SU-DHL-6 (cell line): Measurements from ENCODE around the gene SH3RF1.

ENCODE experiments used
- EZH2phosphoT487 ChIP-seq: fragments of 200-600 bp; sonication (generic), shearing (Covaris generic); conservative IDR thresholded peaks from 2 replicates; pipeline ENCODE4 v1.6.1; 2018; ENCODE audit warnings: mild to moderate bottlenecking, antibody characterized with exemption, low read length, moderate library complexity, mixed read lengths
- TF ChIP-seq, protein P1 (sequence below): fragments of 200-600 bp; sonication (generic); IDR thresholded peaks from one replicate; pipeline ENCODE4 v1.5.1; 2017; ENCODE audit warnings: antibody characterized with exemption, mild to moderate bottlenecking, low read length, moderate library complexity; ENCODE audit not compliant: insufficient read depth, poor library complexity, severe bottlenecking

DNA sequence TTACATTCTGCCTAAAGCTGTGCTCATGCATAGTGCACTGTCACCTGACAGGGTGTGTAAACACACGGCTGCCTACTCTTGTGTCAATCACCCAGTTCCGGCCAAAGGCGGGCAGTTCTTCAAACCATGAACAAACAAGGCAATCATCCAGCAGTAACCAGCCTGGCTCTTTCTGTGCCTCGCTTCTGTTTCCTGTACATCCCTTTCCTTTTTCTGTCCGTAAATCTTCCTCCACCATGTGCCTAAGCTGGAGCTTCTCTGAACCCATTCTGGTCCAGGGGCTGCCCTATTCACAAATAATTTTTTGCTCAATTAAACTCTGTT is 199.9 kb downstream of the SH3RF1 start:
- TF ChIP-seq, protein P1, sequence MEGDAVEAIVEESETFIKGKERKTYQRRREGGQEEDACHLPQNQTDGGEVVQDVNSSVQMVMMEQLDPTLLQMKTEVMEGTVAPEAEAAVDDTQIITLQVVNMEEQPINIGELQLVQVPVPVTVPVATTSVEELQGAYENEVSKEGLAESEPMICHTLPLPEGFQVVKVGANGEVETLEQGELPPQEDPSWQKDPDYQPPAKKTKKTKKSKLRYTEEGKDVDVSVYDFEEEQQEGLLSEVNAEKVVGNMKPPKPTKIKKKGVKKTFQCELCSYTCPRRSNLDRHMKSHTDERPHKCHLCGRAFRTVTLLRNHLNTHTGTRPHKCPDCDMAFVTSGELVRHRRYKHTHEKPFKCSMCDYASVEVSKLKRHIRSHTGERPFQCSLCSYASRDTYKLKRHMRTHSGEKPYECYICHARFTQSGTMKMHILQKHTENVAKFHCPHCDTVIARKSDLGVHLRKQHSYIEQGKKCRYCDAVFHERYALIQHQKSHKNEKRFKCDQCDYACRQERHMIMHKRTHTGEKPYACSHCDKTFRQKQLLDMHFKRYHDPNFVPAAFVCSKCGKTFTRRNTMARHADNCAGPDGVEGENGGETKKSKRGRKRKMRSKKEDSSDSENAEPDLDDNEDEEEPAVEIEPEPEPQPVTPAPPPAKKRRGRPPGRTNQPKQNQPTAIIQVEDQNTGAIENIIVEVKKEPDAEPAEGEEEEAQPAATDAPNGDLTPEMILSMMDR, result no peak
- TF ChIP-seq EZH2phosphoT487, result no peak
